Ovary (tissue), 9 donors: ENCODE results near the gene H6PD. TPM values are rescaled to one million over a fixed set of nuclear protein-coding genes. Genes with fewer than 3 reads are reported as not detected.
A peak's percentile ranks its signal among the peaks of the same experiment; 100 is the strongest.

Experiments used
- DNase-seq, 5 donors: peaks; one replicate each; pipeline ENCODE4 v3.0.0-alpha.2; 2019 to 2020
- H3K27ac ChIP-seq, 2 donors: fragments of 200-600 bp; one replicate each; pipeline versions ENCODE4 v1.5.1 to v1.8.0; 2019 to 2022
- H3K27me3 ChIP-seq: fragments of 200-600 bp; one replicate; pipeline ENCODE4 v1.8.0; 2022
- H3K36me3 ChIP-seq: fragments of 200-600 bp; sonication (generic); one replicate; pipeline ENCODE4 v1.5.1; 2019
- H3K4me1 ChIP-seq: one replicate; pipeline ENCODE4 v1.8.1; 2013; ENCODE audit warnings: mild to moderate bottlenecking, moderate library complexity; ENCODE audit not compliant: insufficient read depth
- H3K4me3 ChIP-seq: fragments of 200-600 bp; sonication (generic); one replicate; pipeline ENCODE4 v1.5.1; 2017
- H3K9me3 ChIP-seq, 2 donors: fragments of 200-600 bp in 1 of 2; sonication (generic) in 1 of 2; one replicate each; pipeline versions ENCODE4 v1.5.1 to v1.8.1; 2013 to 2019; ENCODE audit warnings: mild to moderate bottlenecking in 1 of 2, moderate library complexity in 1 of 2
- EP300 ChIP-seq: sonication (generic); formaldehyde crosslinking; IDR thresholded peaks from one replicate; pipeline ENCODE4 v1.6.1; 2017; ENCODE audit warnings: antibody characterized with exemption
- POLR2A ChIP-seq: fragments of 450-650 bp; IDR thresholded peaks from one replicate; pipeline ENCODE4 v1.6.1; 2017; ENCODE audit warnings: antibody characterized with exemption, mild to moderate bottlenecking, moderate library complexity
- WGBS, 3 donors: extraction: QIAGEN DNeasy Blood & Tissue Kit in 1 of 3; methylation state at CpG; one replicate each; pipeline versions ENCODE4 v1.1.5 to v1.1.7; 2013 to 2017; 5-methylcytosine and 5-hydroxymethylcytosine counted together
- intact Hi-C, 4 donors: fragments of 100-400 bp; cut with DNase I; formaldehyde crosslinking; loops; one replicate each; pipeline versions ENCODE4 v1.11.0 to v1.15.1; 2022 to 2023
- polyA plus RNA-seq, 2 donors: library from polyadenylated mRNA; stranded (reverse); fragments of 200-250 nt in 1 of 2; fragments of 350-450 nt in 1 of 2; fragmentation: Illumina TruSeq in 1 of 2; extraction: RNeasy Lipid Tissue Mini Kit (QIAGEN cat#74804) in 1 of 2; gene quantifications; one replicate each; pipeline ENCODE4 v1.2.3, GENCODE V29; 2013 to 2014
- total RNA-seq, 7 donors: library from RNA; depleted of rRNA in 2 of 7; stranded (reverse); fragments of >200 nt in 2 of 7; fragmentation: NEBNext Ultra II Directional in 3 of 7; extraction: Animal tissue kit (Norgen Biotek cat#: 25700) in 3 of 7; gene quantifications; one replicate each; pipeline versions ENCODE4 v1.1.0 to v1.2.4, GENCODE V29; 2016 to 2023
- TF ChIP-seq, protein P1 (sequence below), 3 donors: fragments of 450-650 bp in 2 of 3; fragments of 200-600 bp in 1 of 3; IDR thresholded peaks; one replicate each; pipeline versions ENCODE4 v1.5.1 to v1.8.0; 2016 to 2022; ENCODE audit warnings: antibody characterized with exemption in 3 of 3, mild to moderate bottlenecking in 1 of 3
- donor health status: DM: no; HTN: no; CAD: no; lungs with moderate emphysema.
- donor health status: DM: no; HTN: no; CAD: no.
- donor health status: Bipolar disorder and iron deficiency.
- donor health status: DM: yes; HTN: yes; CAD: no.
- donor health status: DM: no; HTN: no; CAD: no.
- donor health status: DM: yes; HTN: yes; CAD: no.

Gene H6PD
- total and polyA plus RNA-seq, 9 donors, result 47.0 to 148 (median 89.7) TPM

DNA sequence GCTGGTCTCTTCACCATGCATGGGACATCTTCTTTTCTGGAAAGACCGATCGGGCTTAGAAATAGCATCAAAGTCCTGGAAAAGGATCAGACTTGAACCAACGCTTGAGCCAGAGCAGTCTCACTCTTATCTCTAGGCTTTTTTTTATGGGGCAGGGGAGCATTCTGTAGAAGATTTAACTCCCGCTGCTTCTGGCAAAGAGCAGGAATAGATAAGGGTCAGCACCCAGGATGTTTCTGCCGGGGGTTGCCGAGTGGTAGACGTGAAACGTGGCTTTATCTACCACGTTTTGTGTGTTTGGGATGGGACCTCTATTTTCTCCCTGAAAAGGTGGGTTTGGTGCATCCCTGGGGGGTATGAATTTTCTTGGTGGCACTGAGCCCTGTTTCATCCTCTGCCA is 76.9 kb downstream of the H6PD start:
- Histone ChIP-seq H3K27me3 (no peaks in the 10 kb centered on the region), H3K27ac (no peak overlapping the region)

DNA sequence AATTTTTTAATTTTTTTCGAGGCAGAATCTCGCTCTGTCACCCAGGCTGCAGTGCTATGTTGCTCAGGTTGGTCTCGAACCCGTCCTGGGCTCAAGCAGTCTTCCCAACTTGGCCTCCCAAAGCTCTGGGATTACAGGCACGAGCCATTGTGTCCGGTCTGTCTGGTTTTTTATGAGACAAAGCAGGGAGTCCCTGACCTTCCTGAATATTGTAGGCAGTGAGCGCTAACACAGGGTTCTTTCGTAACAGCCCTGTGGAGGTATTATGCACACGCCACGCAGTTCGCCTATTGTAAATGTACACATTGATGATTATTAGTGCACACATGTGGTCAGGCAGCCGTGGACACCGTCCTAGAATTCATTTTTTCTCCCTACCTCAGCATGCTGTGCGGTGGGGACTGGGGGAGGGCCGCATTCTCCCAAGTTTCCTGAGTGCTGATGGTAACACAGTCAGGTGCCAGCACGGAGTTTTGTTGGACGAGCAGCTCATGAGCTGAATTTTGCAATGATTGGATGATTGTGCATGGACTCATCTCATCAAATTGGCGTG is 77.7 kb downstream of the H6PD start:
- no peaks in the 10 kb centered on the region for H3K36me3 ChIP-seq
- no peak overlapping the region for H3K27ac ChIP-seq
- intact Hi-C loops, result no loop called here
- no peaks in the 10 kb centered on the region for H3K27me3 ChIP-seq
- no peaks in the 10 kb centered on the region for H3K9me3 ChIP-seq
- no peak overlapping the region for H3K4me3 ChIP-seq
- TF ChIP-seq POLR2A (no peak), EP300 (no peak)
- TF ChIP-seq, protein P1, sequence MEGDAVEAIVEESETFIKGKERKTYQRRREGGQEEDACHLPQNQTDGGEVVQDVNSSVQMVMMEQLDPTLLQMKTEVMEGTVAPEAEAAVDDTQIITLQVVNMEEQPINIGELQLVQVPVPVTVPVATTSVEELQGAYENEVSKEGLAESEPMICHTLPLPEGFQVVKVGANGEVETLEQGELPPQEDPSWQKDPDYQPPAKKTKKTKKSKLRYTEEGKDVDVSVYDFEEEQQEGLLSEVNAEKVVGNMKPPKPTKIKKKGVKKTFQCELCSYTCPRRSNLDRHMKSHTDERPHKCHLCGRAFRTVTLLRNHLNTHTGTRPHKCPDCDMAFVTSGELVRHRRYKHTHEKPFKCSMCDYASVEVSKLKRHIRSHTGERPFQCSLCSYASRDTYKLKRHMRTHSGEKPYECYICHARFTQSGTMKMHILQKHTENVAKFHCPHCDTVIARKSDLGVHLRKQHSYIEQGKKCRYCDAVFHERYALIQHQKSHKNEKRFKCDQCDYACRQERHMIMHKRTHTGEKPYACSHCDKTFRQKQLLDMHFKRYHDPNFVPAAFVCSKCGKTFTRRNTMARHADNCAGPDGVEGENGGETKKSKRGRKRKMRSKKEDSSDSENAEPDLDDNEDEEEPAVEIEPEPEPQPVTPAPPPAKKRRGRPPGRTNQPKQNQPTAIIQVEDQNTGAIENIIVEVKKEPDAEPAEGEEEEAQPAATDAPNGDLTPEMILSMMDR (IDR thresholded peaks at IDR 0.05), result no peak
- 71 to 79% (median 73%) methylated on average over 18 of the region's 18 CpGs for WGBS, 3 donors
- DNase-seq, result no peak
- H3K4me1 ChIP-seq, result peaks cover 35% of the 10 kb centered on the region

More for the DNA sequence above, 76.9 kb downstream of the H6PD start:
- Histone ChIP-seq H3K4me1 (peaks cover 31% of the 10 kb centered on the region), H3K4me3 (no peak overlapping the region), H3K36me3 (no peaks in the 10 kb centered on the region), H3K9me3 (no peaks in the 10 kb centered on the region)
- intact Hi-C loops, result no loop called here
- 14 to 24% (median 15%) methylated on average over 9 of the region's 9 CpGs for WGBS, 3 donors
- TF ChIP-seq EP300 (no peak), POLR2A (no peak)
- TF ChIP-seq, protein P1 (IDR thresholded peaks at IDR 0.05), result no peak
- no peak for DNase-seq

- Histone ChIP-seq H3K27ac (no peak overlapping the region), H3K27me3 (no peaks in the 10 kb centered on the region), H3K9me3 (no peaks in the 10 kb centered on the region), H3K36me3 (no peaks in the 10 kb centered on the region), H3K4me3 (no peak overlapping the region), H3K4me1 (peaks cover 38% of the 10 kb centered on the region)
- whole genome bisulfite sequencing, 3 donors, result 77 to 79% (median 77%) methylated on average over 11 of the region's 11 CpGs
- intact Hi-C loops, result no loop called here
- DNase-seq, result no peak
- TF ChIP-seq POLR2A (no peak), EP300 (no peak)
- TF ChIP-seq, protein P1 (IDR thresholded peaks at IDR 0.05), result no peak
Measured at GRCh38 chr1:9313576-9313975, 79.0 kb downstream of the H6PD start.

- H3K36me3 ChIP-seq, result no peaks in the 10 kb centered on the region
- intact Hi-C loops, result no loop called here
- H3K27me3 ChIP-seq, result no peaks in the 10 kb centered on the region
- WGBS, 3 donors, result 35 to 63% (median 41%) methylated on average over 8 of the region's 8 CpGs
- H3K4me3 ChIP-seq, result no peak overlapping the region
- H3K27ac ChIP-seq, result no peak overlapping the region
- TF ChIP-seq EP300, result no peak
- H3K4me1 ChIP-seq, result peaks cover 38% of the 10 kb centered on the region
- H3K9me3 ChIP-seq, result no peaks in the 10 kb centered on the region
- DNase-seq, result no peak
Measured at GRCh38 chr1:9314111-9314510, 79.5 kb downstream of the H6PD start.

GRCh38 chr1:9314711-9315379 is 80.3 kb downstream of the H6PD start:
- H3K27me3 ChIP-seq, result no peaks in the 10 kb centered on the region
- H3K27ac ChIP-seq, result peak overlapping the region in 1 of 2 donors; percentile 1
- TF ChIP-seq POLR2A (no peak), EP300 (no peak)
- TF ChIP-seq, protein P1 (IDR thresholded peaks at IDR 0.05), result no peak
- no peaks in the 10 kb centered on the region for H3K9me3 ChIP-seq
- no peak overlapping the region for H3K4me3 ChIP-seq
- H3K36me3 ChIP-seq, result no peaks in the 10 kb centered on the region
- 63 to 70% (median 68%) methylated on average over 11 of the region's 11 CpGs for WGBS, 3 donors
- H3K4me1 ChIP-seq, result peaks cover 45% of the 10 kb centered on the region
- intact Hi-C loops, result no loop called here
- no peak for DNase-seq
